ENCODE measurements around the gene CSMD2. TPM values are rescaled to one million over a fixed set of nuclear protein-coding genes. Genes with fewer than 3 reads are reported as not detected.

The CSMD2 gene
- total RNA-seq, 1 experiment from 2014 or later: 0.22 TPM

GRCh38 chr1:34127006-34128000 is 37.7 kb downstream of the CSMD2 start:
- CTCF ChIA-PET: no interaction called here
- Histone ChIP-seq H3K79me2 (ENCODE audit: insufficient read depth, low read length) (no peaks in the 10 kb centered on the region), H3K9me2 (ENCODE audit: insufficient read depth) (no peaks in the 10 kb centered on the region), H3K36me3 (ENCODE audit: control insufficient read depth in 1 of 2, insufficient read depth in 2 of 2, low read length in 2 of 2) (no peaks in the 10 kb centered on the region), H3K4me2 (ENCODE audit: low read length) (no peak overlapping the region), H4K20me1 (ENCODE audit: insufficient read depth) (no peaks in the 10 kb centered on the region), H3K9me3 (ENCODE audit: control insufficient read depth in 1 of 2, insufficient read depth in 1 of 2, low read depth in 1 of 2, low read length in 2 of 2) (no peaks in the 10 kb centered on the region), H3K9ac (ENCODE audit: low read length) (no peak overlapping the region), H3K4me1 (ENCODE audit: control insufficient read depth in 1 of 2, insufficient read depth in 2 of 2, low read length in 2 of 2) (no peaks in the 10 kb centered on the region), H3K4me3 (replicated peaks in 1 of 2; ENCODE audit: low read depth in 1 of 2, low read length in 2 of 2) (no peak overlapping the region), H2AFZ (ENCODE audit: low read depth, low read length, poor library complexity, severe bottlenecking) (no peak overlapping the region), H3K27ac (ENCODE audit: low read depth, low read length) (no peak overlapping the region), H3K27me3 (ENCODE audit: insufficient read depth, low read length) (peaks cover 15% of the 10 kb centered on the region; the same call in 1 of the 2 replicates)
- intact Hi-C loops (cut with micrococcal nuclease): no loop called here
- RAD21 ChIA-PET (ENCODE audit: low non-redundant PET in 1 of 2, low total read pairs in 2 of 2, uncharacterized antibody in 2 of 2, unreplicated experiment in 2 of 2): no interaction called here
- ATAC-seq: no peak
- no peak for DNase-seq (ENCODE audit: low read depth, low spot score)
- no TSS peak for BruUV-seq (replicated peaks)
- TF ChIP-seq MAX (IDR thresholded peaks at IDR 0.05): no peak
- TF ChIP-seq POLR2AphosphoS5 (IDR thresholded peaks at IDR 0.05; ENCODE audit: low read depth, low read length): no peak
- no peak for TF ChIP-seq JUND (IDR thresholded peaks at IDR 0.05)
- TF ChIP-seq YY1 (IDR thresholded peaks at IDR 0.05; ENCODE audit: extremely low read depth, insufficient replicate concordance, low read depth, low read length): no peak
- no peak for TF ChIP-seq SP1 (IDR thresholded peaks at IDR 0.05; ENCODE audit: low read depth)
- no peak for TF ChIP-seq CBX3 (IDR thresholded peaks at IDR 0.05; ENCODE audit: low read depth)
- TF ChIP-seq RAD21 (IDR thresholded peaks at IDR 0.05; ENCODE audit: low read depth): no peak
- TF ChIP-seq EGR1 (IDR thresholded peaks at IDR 0.05; ENCODE audit: low read depth): no peak
- TF ChIP-seq EZH2phosphoT487 (IDR thresholded peaks at IDR 0.05; ENCODE audit: borderline replicate concordance): no peak
- TF ChIP-seq ELF1 (IDR thresholded peaks at IDR 0.05; ENCODE audit: borderline replicate concordance, low read depth): no peak
- TF ChIP-seq, protein P1, sequence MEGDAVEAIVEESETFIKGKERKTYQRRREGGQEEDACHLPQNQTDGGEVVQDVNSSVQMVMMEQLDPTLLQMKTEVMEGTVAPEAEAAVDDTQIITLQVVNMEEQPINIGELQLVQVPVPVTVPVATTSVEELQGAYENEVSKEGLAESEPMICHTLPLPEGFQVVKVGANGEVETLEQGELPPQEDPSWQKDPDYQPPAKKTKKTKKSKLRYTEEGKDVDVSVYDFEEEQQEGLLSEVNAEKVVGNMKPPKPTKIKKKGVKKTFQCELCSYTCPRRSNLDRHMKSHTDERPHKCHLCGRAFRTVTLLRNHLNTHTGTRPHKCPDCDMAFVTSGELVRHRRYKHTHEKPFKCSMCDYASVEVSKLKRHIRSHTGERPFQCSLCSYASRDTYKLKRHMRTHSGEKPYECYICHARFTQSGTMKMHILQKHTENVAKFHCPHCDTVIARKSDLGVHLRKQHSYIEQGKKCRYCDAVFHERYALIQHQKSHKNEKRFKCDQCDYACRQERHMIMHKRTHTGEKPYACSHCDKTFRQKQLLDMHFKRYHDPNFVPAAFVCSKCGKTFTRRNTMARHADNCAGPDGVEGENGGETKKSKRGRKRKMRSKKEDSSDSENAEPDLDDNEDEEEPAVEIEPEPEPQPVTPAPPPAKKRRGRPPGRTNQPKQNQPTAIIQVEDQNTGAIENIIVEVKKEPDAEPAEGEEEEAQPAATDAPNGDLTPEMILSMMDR (IDR thresholded peaks at IDR 0.05 in 2 of 3, conservative IDR thresholded peaks at IDR 0.05 in 1 of 3; ENCODE audit: borderline replicate concordance in 1 of 3, insufficient read depth in 1 of 3, low read depth in 2 of 3, low read length in 2 of 3): no peak
- no peak for TF ChIP-seq ZBTB33 (IDR thresholded peaks at IDR 0.05; ENCODE audit: extremely low read depth, insufficient replicate concordance, low read length)
- TF ChIP-seq SIN3A (IDR thresholded peaks at IDR 0.05; ENCODE audit: low read depth): no peak
- TF ChIP-seq CEBPB (IDR thresholded peaks at IDR 0.05; ENCODE audit: low read depth): no peak
- no peak for TF ChIP-seq EZH2 (IDR thresholded peaks at IDR 0.05)
- TF ChIP-seq POLR2A (IDR thresholded peaks at IDR 0.05; ENCODE audit: borderline replicate concordance, extremely low read depth, insufficient read depth, insufficient read length): no peak
- TF ChIP-seq ZNF274 (IDR thresholded peaks at IDR 0.05; ENCODE audit: low read depth, low read length): no peak
- TF ChIP-seq FOSL1 (IDR thresholded peaks at IDR 0.05; ENCODE audit: low read depth): no peak
- TF ChIP-seq, protein P2, sequence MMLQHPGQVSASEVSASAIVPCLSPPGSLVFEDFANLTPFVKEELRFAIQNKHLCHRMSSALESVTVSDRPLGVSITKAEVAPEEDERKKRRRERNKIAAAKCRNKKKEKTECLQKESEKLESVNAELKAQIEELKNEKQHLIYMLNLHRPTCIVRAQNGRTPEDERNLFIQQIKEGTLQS (IDR thresholded peaks at IDR 0.05): no peak
- POLR2A ChIA-PET: no interaction called here
